DND-41 (cell line): ENCODE results near the gene COG7.

Experiments used
- ATAC-seq: fragments of 200-7000 bp; cut with Tn5 transposase; 3 replicates; pipeline ENCODE4 v1.9.1; 2021; ENCODE audit warnings: low read depth; ENCODE audit not compliant: insufficient read depth
- DNase-seq: peaks from one replicate; pipeline ENCODE4 v3.0.0-alpha.2; 2020
- H2AFZ ChIP-seq: 2 replicates; pipeline ENCODE4 v1.6.0; 2012; ENCODE audit warnings: low read depth, low read length
- H3K27ac ChIP-seq: 2 replicates; pipeline ENCODE4 v1.5.1; 2012; ENCODE audit warnings: low read length, inconsistent platforms
- H3K27me3 ChIP-seq: fragments of 200-600 bp; sonication (generic); 2 replicates; pipeline ENCODE4 v1.6.0; 2012; ENCODE audit warnings: low read length, mild to moderate bottlenecking, inconsistent platforms; ENCODE audit not compliant: insufficient read depth, poor library complexity
- H3K36me3 ChIP-seq: 2 replicates; pipeline ENCODE4 v1.5.1; 2012; ENCODE audit warnings: low read length, inconsistent platforms; ENCODE audit not compliant: insufficient read depth
- H3K4me1 ChIP-seq: 2 replicates; pipeline ENCODE4 v1.5.1; 2012; ENCODE audit warnings: mild to moderate bottlenecking, low read length; ENCODE audit not compliant: insufficient read depth
- H3K4me2 ChIP-seq: 2 replicates; pipeline ENCODE4 v1.6.0; 2012; ENCODE audit warnings: mild to moderate bottlenecking, moderate library complexity, low read length, inconsistent platforms; ENCODE audit not compliant: insufficient read depth
- H3K4me3 ChIP-seq, 2 experiments: fragments of 200-600 bp in 1 of 2; shearing (Covaris generic) in 1 of 2; 2 replicates each; pipeline ENCODE4 v1.5.1; 2012 to 2016; ENCODE audit warnings: inconsistent platforms in 2 of 2, low read length in 2 of 2, mild to moderate bottlenecking in 2 of 2, low read depth in 1 of 2, moderate library complexity in 1 of 2
- H3K79me2 ChIP-seq: 2 replicates; pipeline ENCODE4 v1.6.0; 2012; ENCODE audit warnings: low read length, inconsistent platforms; ENCODE audit not compliant: insufficient read depth
- H3K9ac ChIP-seq: 2 replicates; pipeline ENCODE4 v1.6.0; 2012; ENCODE audit warnings: low read depth, mild to moderate bottlenecking, inconsistent platforms, low read length, moderate library complexity
- H3K9me3 ChIP-seq: 2 replicates; pipeline ENCODE4 v1.5.1; 2012; ENCODE audit warnings: low read length, moderate library complexity, mild to moderate bottlenecking, inconsistent platforms; ENCODE audit not compliant: insufficient read depth, severe bottlenecking
- H4K20me1 ChIP-seq: 2 replicates; pipeline ENCODE4 v1.6.0; 2012; ENCODE audit warnings: low read length; ENCODE audit not compliant: insufficient read depth
- EZH2 ChIP-seq: IDR thresholded peaks from 3 replicates; pipeline ENCODE4 v1.6.1; 2012; ENCODE audit warnings: borderline replicate concordance, low read depth, mild to moderate bottlenecking, moderate library complexity, low read length, inconsistent platforms; ENCODE audit not compliant: severe bottlenecking
- TF ChIP-seq, protein P1 (sequence below): IDR thresholded peaks from 2 replicates; pipeline ENCODE4 v1.5.1; 2012; ENCODE audit warnings: borderline replicate concordance, low read length, moderate library complexity, mild to moderate bottlenecking; ENCODE audit not compliant: poor library complexity, severe bottlenecking; ENCODE audit errors: extremely low read depth

COG7 gene

DNA sequence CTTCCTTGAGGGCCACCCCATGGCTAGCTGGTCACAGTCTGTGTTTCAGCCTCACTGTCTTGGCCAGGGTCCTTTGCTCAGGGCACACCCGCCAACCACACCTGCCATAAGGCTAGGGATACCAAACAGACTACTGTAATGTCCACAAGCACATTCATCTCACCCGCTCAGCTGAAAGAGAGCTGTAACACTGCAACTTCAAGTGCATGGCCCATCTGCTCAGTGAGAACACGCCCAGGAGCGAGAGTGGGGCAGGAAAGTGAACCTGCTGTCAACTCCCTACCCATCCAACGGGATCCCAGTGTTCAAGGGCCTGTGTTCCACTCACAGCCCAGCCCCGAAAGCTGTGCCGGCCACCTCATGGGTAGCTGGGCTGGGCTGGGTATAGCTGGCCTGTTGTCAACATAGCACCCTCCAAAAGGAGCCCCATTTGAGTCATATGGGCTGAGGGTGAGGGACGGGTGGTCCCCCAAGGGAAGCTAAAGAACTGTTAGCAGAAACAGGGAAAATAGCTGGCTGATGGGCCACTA lies 95.2 kb downstream of the COG7 start:
- Histone ChIP-seq H4K20me1 (no peaks in the 10 kb centered on the region), H3K4me2 (no peak overlapping the region), H3K9me3 (no peaks in the 10 kb centered on the region), H2AFZ (no peak overlapping the region), H3K4me1 (no peaks in the 10 kb centered on the region), H3K4me3 (no peak overlapping the region), H3K9ac (no peak overlapping the region), H3K79me2 (no peaks in the 10 kb centered on the region), H3K27me3 (no peaks in the 10 kb centered on the region), H3K27ac (no peak overlapping the region), H3K36me3 (no peaks in the 10 kb centered on the region)
- no peak for DNase-seq
- no peak for TF ChIP-seq EZH2
- TF ChIP-seq, protein P1, sequence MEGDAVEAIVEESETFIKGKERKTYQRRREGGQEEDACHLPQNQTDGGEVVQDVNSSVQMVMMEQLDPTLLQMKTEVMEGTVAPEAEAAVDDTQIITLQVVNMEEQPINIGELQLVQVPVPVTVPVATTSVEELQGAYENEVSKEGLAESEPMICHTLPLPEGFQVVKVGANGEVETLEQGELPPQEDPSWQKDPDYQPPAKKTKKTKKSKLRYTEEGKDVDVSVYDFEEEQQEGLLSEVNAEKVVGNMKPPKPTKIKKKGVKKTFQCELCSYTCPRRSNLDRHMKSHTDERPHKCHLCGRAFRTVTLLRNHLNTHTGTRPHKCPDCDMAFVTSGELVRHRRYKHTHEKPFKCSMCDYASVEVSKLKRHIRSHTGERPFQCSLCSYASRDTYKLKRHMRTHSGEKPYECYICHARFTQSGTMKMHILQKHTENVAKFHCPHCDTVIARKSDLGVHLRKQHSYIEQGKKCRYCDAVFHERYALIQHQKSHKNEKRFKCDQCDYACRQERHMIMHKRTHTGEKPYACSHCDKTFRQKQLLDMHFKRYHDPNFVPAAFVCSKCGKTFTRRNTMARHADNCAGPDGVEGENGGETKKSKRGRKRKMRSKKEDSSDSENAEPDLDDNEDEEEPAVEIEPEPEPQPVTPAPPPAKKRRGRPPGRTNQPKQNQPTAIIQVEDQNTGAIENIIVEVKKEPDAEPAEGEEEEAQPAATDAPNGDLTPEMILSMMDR: no peak
- no peak for ATAC-seq

DNA sequence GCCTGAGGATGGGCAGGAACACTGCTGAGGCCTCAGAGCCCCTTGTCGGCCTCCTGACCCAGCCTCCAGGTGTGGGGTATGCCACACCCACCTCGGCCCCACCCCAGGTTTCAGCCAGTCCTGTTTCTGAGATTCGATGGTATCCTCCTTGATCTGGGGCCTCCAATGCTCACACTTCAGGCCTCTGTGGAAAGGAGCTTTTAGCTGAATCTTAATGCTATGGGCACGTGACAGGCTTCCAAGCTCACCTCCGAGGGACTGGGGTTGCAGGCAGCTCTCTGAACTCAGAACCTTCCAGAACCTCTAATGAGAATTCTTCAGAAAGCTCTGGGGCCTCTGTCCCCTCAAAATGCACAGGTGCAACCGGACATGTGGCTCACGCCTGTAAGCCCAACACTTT lies 96.0 kb downstream of the COG7 start:
- Histone ChIP-seq H2AFZ (no peak overlapping the region), H3K9me3 (no peaks in the 10 kb centered on the region), H3K9ac (no peak overlapping the region), H4K20me1 (no peaks in the 10 kb centered on the region), H3K4me2 (no peak overlapping the region), H3K36me3 (no peaks in the 10 kb centered on the region), H3K27ac (no peak overlapping the region), H3K4me3 (no peak overlapping the region), H3K27me3 (no peaks in the 10 kb centered on the region), H3K79me2 (no peaks in the 10 kb centered on the region), H3K4me1 (no peaks in the 10 kb centered on the region)
- ATAC-seq: no peak
- no peak for DNase-seq
- TF ChIP-seq EZH2: no peak
- TF ChIP-seq, protein P1: no peak

DNA sequence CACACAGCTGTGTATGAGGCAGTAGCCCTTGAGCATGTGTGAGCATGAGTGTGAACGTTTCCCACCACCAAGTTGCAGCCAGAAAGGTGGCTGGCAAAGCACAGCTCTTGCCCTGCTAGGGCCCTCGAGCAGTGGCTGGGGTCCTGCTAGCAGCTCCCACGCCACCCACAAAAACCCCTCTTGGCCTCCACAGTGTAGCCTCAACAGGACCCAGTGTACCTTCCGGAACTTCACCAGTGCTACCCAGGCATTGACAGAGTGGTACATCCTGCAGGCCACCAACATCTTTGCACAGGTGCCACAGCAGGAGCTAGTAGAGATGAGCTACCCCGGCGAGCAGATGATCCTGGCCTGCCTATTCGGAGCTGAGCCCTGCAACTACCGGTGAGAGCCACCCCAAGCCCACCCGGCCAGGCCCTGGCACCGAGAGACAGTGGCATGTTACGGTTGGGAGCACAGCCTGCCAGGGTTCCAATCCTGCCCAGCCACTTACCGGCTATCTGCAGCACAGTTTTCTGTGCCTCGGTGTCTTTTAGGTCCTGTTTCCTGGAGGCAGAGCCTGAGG lies 97.8 kb downstream of the COG7 start:
- DNase-seq (no peak), ATAC-seq (no peak)
- TF ChIP-seq EZH2: no peak
- TF ChIP-seq, protein P1: no peak
- H3K9me3 ChIP-seq: no peaks in the 10 kb centered on the region
- H3K4me3 ChIP-seq: no peak overlapping the region
- H4K20me1 ChIP-seq: no peaks in the 10 kb centered on the region
- H3K9ac ChIP-seq: no peak overlapping the region
- no peak overlapping the region for H3K4me2 ChIP-seq
- no peaks in the 10 kb centered on the region for H3K27me3 ChIP-seq
- H3K36me3 ChIP-seq: no peaks in the 10 kb centered on the region
- H2AFZ ChIP-seq: no peak overlapping the region
- H3K4me1 ChIP-seq: no peaks in the 10 kb centered on the region
- H3K79me2 ChIP-seq: no peaks in the 10 kb centered on the region
- H3K27ac ChIP-seq: no peak overlapping the region

DNA sequence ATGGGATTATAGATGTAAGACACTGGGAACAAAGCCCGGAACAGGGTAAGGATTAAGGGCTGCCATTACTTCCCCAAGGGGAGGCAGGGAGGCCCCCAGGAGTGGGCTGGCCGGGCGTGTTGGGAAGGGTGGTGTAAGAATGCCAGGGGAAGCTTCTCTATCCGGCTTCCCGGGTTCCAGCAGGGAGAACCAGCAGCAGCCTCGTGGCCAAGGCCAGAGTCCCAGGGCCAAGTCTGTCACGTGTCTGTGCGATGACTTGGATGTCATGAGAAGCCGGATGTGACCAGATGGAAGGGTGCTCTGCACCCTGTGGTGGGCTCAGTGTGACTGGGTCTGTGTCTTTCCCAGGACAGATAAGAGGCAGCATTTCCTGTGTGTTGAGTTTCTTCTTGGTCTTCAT lies 98.7 kb downstream of the COG7 start:
- H2AFZ ChIP-seq: no peak overlapping the region
- no peaks in the 10 kb centered on the region for H3K4me1 ChIP-seq
- H3K4me3 ChIP-seq: no peak overlapping the region
- DNase-seq (no peak), ATAC-seq (no peak)
- H3K36me3 ChIP-seq: no peaks in the 10 kb centered on the region
- H3K9me3 ChIP-seq: no peaks in the 10 kb centered on the region
- no peak overlapping the region for H3K9ac ChIP-seq
- no peaks in the 10 kb centered on the region for H3K27me3 ChIP-seq
- TF ChIP-seq, protein P1: no peak
- TF ChIP-seq EZH2: no peak
- no peaks in the 10 kb centered on the region for H4K20me1 ChIP-seq
- H3K27ac ChIP-seq: no peak overlapping the region
- no peaks in the 10 kb centered on the region for H3K79me2 ChIP-seq
- no peak overlapping the region for H3K4me2 ChIP-seq
